Fibroblast of skin of scalp (primary cell): Measurements from ENCODE around the gene TOPBP1.
A peak's percentile ranks its signal among the peaks of the same experiment; 100 is the strongest.
"Not testable (repeated sequence)": the region's sequence is repeated elsewhere in the genome, so short reads cannot be mapped to it uniquely, and the experiment has no call there.

Experiments used
- DNase-seq: peaks from one replicate; pipeline ENCODE4 v3.0.0-alpha.2; 2013

The TOPBP1 gene

GRCh38 chr3:133570139-133570936, 91.4 kb downstream of the TOPBP1 start:
- DNase-seq = peak; percentile 93

DNA sequence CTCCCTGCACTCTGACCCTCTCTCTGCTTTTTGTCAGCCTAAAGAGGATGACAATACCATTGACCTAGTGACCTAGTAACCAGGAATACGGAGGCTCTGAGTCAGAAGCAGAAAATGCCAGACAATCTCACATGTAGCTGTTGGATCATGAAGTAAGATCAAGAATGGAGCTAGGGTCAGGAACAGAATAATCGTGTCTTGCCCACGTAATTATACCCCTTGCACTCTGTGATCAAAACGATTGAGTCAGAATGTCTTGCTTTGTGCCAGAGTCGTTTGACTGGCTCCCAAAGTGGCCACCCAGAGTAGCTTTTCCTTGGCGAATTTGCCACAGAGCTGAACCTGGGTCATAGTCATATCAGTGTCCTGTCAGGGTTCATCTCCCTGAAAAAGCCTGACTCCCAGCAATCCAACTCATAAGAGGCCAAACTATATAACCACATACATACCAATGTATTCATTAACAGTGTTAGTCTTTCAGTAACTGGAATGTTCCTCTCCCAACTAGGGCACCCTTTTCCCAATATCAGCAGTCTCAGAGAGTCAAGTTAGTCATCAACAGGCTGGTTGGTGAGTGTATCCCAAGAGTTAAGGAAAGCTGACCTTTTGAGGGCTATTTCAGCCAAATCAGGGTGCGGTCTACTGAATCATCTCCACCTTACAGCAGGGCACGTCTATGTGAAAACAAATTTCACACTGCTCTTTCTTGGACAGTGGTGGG, 93.3 kb downstream of the TOPBP1 start:
- peak; percentile 81 for DNase-seq

GRCh38 chr3:133563816-133564215, 97.9 kb downstream of the TOPBP1 start:
- no peak for DNase-seq

GRCh38 chr3:133563186-133563591, 98.6 kb downstream of the TOPBP1 start:
- DNase-seq = peak; percentile 82

DNA sequence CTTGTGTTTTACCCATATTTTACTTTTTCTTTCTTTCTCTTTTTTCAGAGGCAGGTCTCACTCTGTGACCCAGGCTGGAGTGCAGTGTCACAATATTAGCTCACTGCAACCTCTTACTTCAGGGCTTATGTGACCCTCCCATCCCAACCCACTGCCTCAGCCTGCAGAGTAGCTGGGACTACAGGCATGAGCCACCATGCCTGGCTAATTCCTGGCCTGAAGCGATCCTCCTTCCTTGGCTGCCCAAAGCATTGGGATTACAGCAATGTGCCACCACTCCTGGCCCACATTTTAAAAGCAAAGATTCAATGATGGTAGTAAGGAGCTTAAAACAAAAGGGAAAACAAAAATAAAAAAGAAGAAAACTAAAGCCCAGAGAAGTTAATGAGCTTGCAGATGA, 99.4 kb downstream of the TOPBP1 start:
- no peak for DNase-seq

DNA sequence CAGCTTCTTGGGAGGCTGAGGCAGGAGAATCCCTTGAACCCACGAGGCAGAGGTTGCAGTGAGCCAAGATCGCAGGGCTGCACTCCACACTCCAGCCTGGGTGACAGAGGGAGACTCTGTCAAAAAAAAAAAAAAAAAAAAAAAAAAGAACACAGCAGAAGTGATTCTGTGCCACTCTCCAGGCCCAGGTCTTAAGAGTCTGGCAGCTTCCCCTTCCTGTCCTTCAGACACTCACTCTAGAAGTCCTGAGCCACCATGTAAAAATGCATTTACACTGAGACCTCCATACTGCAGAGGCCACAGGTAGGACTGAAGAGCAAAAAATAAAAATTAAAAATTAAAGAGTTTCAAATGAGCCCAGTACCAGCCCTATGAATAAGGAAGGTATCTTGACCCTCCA, 100.1 kb downstream of the TOPBP1 start:
- no peak for DNase-seq

DNA sequence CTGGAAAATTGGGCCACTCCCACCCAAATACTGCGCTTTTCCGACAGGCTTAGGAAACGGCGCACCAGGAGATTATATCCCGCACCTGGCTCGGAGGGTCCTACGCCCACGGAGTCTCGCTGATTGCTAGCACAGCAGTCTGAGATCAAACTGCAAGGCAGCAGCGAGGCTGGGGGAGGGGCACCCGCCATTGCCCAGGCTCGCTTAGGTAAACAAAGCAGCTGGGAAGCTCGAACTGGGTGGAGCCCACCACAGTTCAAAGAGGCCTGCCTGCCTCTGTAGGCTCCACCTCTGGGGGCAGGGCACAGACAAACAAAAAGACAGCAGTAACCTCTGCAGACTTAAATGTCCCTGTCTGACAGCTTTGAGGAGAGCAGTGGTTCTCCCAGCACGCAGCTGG, 110.2 kb downstream of the TOPBP1 start:
- DNase-seq = not testable (repeated sequence)
